ENCODE results near the gene ATP6V0B. TPM values are rescaled to one million over a fixed set of nuclear protein-coding genes. Genes with fewer than 3 reads are reported as not detected.

ATP6V0B gene
- total and polyA plus RNA-seq, 2 of the 8 experiments (the other 6 are each of a cell fraction or from before 2014, with no cell fraction given) = 105 to 308 TPM

- POLR2A ChIA-PET (ENCODE audit: partially characterized antibody) = interaction anchor here (0.8 to 6.8 kb wide), 14 partner anchors 8 to 293 kb away, joined by 3 to 29 read pairs (median 4); partner anchors contain the start of genes ATP6V0B, B4GALT2, CCDC24 and DPH2
Measured at GRCh38 chr1:43947061-43947873, 27.5 kb upstream of the ATP6V0B start.

More at GRCh38 chr1:43947061-43947873, 27.5 kb upstream of the ATP6V0B start:
- Histone ChIP-seq H3K23me2 (ENCODE audit: low read depth, low read length) (peaks cover 3% of the 10 kb centered on the region; the same call in 1 of the 2 replicates), H4K8ac (ENCODE audit: extremely low read depth, insufficient read depth, low read length) (peak overlapping the region; percentile 100), H3K27ac (ENCODE audit: low read depth, low read length) (peak overlapping the region; percentile 99; the same call in 1 of the 2 replicates), H4K91ac (replicated peaks; ENCODE audit: insufficient read length, low read length) (peak overlapping the region; percentile 92), H3K18ac (ENCODE audit: extremely low read depth, low read length) (peak overlapping the region; percentile 96), H3K79me2 (ENCODE audit: control insufficient read depth in 1 of 2, insufficient read depth in 2 of 2, low read length in 2 of 2) (no peaks in the 10 kb centered on the region), H3K27me3 (replicated peaks in 1 of 4; ENCODE audit: control insufficient read depth in 3 of 4, extremely low read depth in 1 of 4, insufficient read depth in 3 of 4, low read length in 3 of 4) (no peaks in the 10 kb centered on the region; a peak in 1 of 7 replicates), H3K9ac (replicated peaks in 1 of 4; ENCODE audit: extremely low read depth in 1 of 4, low read depth in 3 of 4, low read length in 3 of 4) (peak overlapping the region; percentile 51 to 98 (median 96); a peak in 6 of 7 replicates), H2AK5ac (ENCODE audit: low read depth, low read length) (no peak overlapping the region), H2BK15ac (ENCODE audit: low read length) (peak overlapping the region; percentile 61; the same call in 1 of the 2 replicates), H2BK12ac (ENCODE audit: low read depth, low read length) (0 out of 2 replicates have a peak overlapping the region, but pooled peaks have one; percentile 95), H3K4ac (replicated peaks; ENCODE audit: insufficient read length, low read depth, low read length) (peak overlapping the region; percentile 57), H3K79me1 (ENCODE audit: low read depth, low read length) (peaks cover 3% of the 10 kb centered on the region; the same call in 1 of the 2 replicates), H2BK5ac (ENCODE audit: low read depth, low read length) (peak overlapping the region; percentile 99), H3K36me3 (ENCODE audit: control insufficient read depth in 2 of 4, insufficient read depth in 4 of 4, low read length in 3 of 4) (no peaks in the 10 kb centered on the region; a peak in 1 of 8 replicates), H3K4me3 (ENCODE audit: extremely low read depth in 1 of 4, insufficient read depth in 2 of 4, low read depth in 3 of 4, low read length in 4 of 4) (peak overlapping the region; percentile 44 to 90 (median 76)), H2AFZ (ENCODE audit: low read length) (peak overlapping the region; percentile 61; the same call in 1 of the 2 replicates), H3K4me1 (replicated peaks in 1 of 4; ENCODE audit: control insufficient read depth in 3 of 4, insufficient read depth in 4 of 4, low read length in 3 of 4) (peaks cover 0 to 17% (median 4%) of the 10 kb centered on the region in 4 experiments; a peak in 5 of 7 replicates), H3K4me2 (ENCODE audit: insufficient read depth in 1 of 2, low read depth in 2 of 2, low read length in 2 of 2) (peak overlapping the region; percentile 66 to 98), H3K56ac (replicated peaks; ENCODE audit: insufficient read length, low read depth, low read length) (no peak overlapping the region), H4K20me1 (replicated peaks in 1 of 2; ENCODE audit: control insufficient read depth in 1 of 2, insufficient read depth in 2 of 2, low read length in 2 of 2) (peaks cover 0 to 4% of the 10 kb centered on the region in 2 experiments), H2BK120ac (replicated peaks; ENCODE audit: low read depth, low read length) (no peak overlapping the region), H3K14ac (ENCODE audit: insufficient read length) (no peak overlapping the region), H2BK20ac (ENCODE audit: low read length) (no peak overlapping the region), H3K9me3 (ENCODE audit: insufficient read depth in 2 of 2, low read depth in 1 of 2, low read length in 1 of 2) (no peaks in the 10 kb centered on the region), H3K23ac (ENCODE audit: insufficient read length) (no peak overlapping the region), H4K5ac (ENCODE audit: insufficient read length, low read depth, low read length) (peak overlapping the region; percentile 45)
- DNase-seq (ENCODE audit: low read depth in 1 of 2, low spot score in 2 of 2) (no peak), FAIRE-seq (no peak)
- CTCF ChIA-PET (ENCODE audit: partially characterized antibody) = interaction anchor here (0.7 to 10.8 kb wide), 15 partner anchors 9 to 548 kb away, joined by 3 to 151 read pairs (median 4); partner anchors contain the start of genes ARTN and DPH2
- TF ChIP-seq CBX5 (IDR thresholded peaks at IDR 0.05; ENCODE audit: low read depth, low read length) (no peak), PHF8 (conservative IDR thresholded peaks at IDR 0.05; ENCODE audit: low read depth, low read length) (peak; percentile 70; the same call in 1 of the 2 replicates), ATF3 (IDR thresholded peaks at IDR 0.05; ENCODE audit: insufficient read depth, low read depth, low read length) (no peak)
- 23% methylated on average over 16 of the region's 27 CpGs; no CpG with 5 or more reads in 1 of the 2 experiments for WGBS, 2 experiments (ENCODE audit: extremely low coverage in 1 of 2, insufficient coverage in 1 of 2, insufficient read length in 1 of 2, insufficient replicate concordance in 2 of 2, low coverage in 1 of 2, low lambda C conversion rate in 2 of 2, missing lambda C conversion rate in 1 of 2)
